Gastrocnemius medialis (tissue), 4 donors: ENCODE measurements around the gene LRRC4C. TPM values are rescaled to one million over a fixed set of nuclear protein-coding genes. Genes with fewer than 3 reads are reported as not detected.

Source experiments
- ATAC-seq, 2 donors: fragments of 150-250 bp; one replicate each; pipeline ENCODE4 v1.9.1; 2016
- DNase-seq, 2 donors: peaks; one replicate each; pipeline ENCODE4 v3.0.0-alpha.2; 2019
- H3K27ac ChIP-seq, 4 donors: fragments of 200-600 bp; sonication (generic); 1 replicate in 1 of 4; 2 replicates in 3 of 4; pipeline ENCODE4 v1.5.1; 2016 to 2018; ENCODE audit warnings: mild to moderate bottlenecking in 2 of 4, moderate library complexity in 1 of 4
- H3K27me3 ChIP-seq, 3 donors: fragments of 200-600 bp; sonication (generic) in 2 of 3; 1 replicate in 1 of 3; 2 replicates in 2 of 3; pipeline versions ENCODE4 v1.5.1 to v1.6.0; 2016 to 2019; ENCODE audit warnings: mild to moderate bottlenecking in 1 of 3, moderate library complexity in 1 of 3
- H3K36me3 ChIP-seq, 2 donors: fragments of 200-600 bp; sonication (generic) in 1 of 2; one replicate each; pipeline ENCODE4 v1.5.1; 2017 to 2018
- H3K4me1 ChIP-seq, 2 donors: fragments of 200-600 bp; sonication (generic) in 1 of 2; one replicate each; pipeline ENCODE4 v1.5.1; 2016 to 2017; ENCODE audit warnings: mild to moderate bottlenecking in 2 of 2
- H3K4me3 ChIP-seq, 4 donors: fragments of 200-600 bp; sonication (generic) in 3 of 4; 1 replicate in 1 of 4; 2 replicates in 3 of 4; pipeline ENCODE4 v1.5.1; 2016 to 2019; ENCODE audit warnings: mild to moderate bottlenecking in 2 of 4
- H3K9me3 ChIP-seq, 3 donors: fragments of 200-600 bp; sonication (generic) in 2 of 3; 1 replicate in 1 of 3; 2 replicates in 2 of 3; pipeline ENCODE4 v1.5.1; 2016 to 2019
- CTCF ChIP-seq, 5 experiments: fragments of 450-650 bp in 3 of 5; fragments of 200-600 bp in 2 of 5; sonication (generic) in 2 of 5; IDR thresholded peaks in 4 of 5; conservative IDR thresholded peaks in 1 of 5; 1 replicate in 4 of 5; 2 replicates in 1 of 5; pipeline ENCODE4 v1.5.1; 2016 to 2019; ENCODE audit warnings: antibody characterized with exemption in 5 of 5, mild to moderate bottlenecking in 3 of 5, moderate library complexity in 3 of 5
- POLR2A ChIP-seq, 2 donors: fragments of 450-650 bp; IDR thresholded peaks; one replicate each; pipeline ENCODE4 v1.6.1; 2017; ENCODE audit warnings: antibody characterized with exemption in 2 of 2, mild to moderate bottlenecking in 2 of 2, moderate library complexity in 2 of 2
- in situ Hi-C, 4 donors: fragments of 200-750 bp; cut with MboI; loops; one replicate each; pipeline versions ENCODE4 v1.15.0 to v1.8.0; 2017; ENCODE audit warnings: low sequenced_read_pairs in 4 of 4
- intact Hi-C: fragments of 100-400 bp; cut with DNase I; formaldehyde crosslinking; loops from one replicate; pipeline ENCODE4 v1.15.1; 2023; ENCODE audit warnings: low total_unique reads
- total RNA-seq, 4 donors: library from RNA; depleted of rRNA; stranded (reverse); fragments of >200 nt; gene quantifications; one replicate each; pipeline versions ENCODE4 v1.1.0 to v1.2.3, GENCODE V29; 2016

Gene LRRC4C
- total RNA-seq, 4 donors from 2014 or later, result 0.15 to 0.59 (median 0.24) TPM; not detected in 1

- H3K36me3 ChIP-seq, result no peaks in the 10 kb centered on the region
- in situ Hi-C loops, result no loop called here
- H3K4me3 ChIP-seq, result no peak overlapping the region
- no peaks in the 10 kb centered on the region for H3K4me1 ChIP-seq
- no peak for ATAC-seq
- H3K27me3 ChIP-seq, result no peaks in the 10 kb centered on the region
- DNase-seq, result no peak
- intact Hi-C loops, result no loop called here
- no peaks in the 10 kb centered on the region for H3K9me3 ChIP-seq
- TF ChIP-seq POLR2A (IDR thresholded peaks at IDR 0.05) (no peak), CTCF (IDR thresholded peaks at IDR 0.05 in 4 of 5, conservative IDR thresholded peaks at IDR 0.05 in 1 of 5) (no peak)
- no peak overlapping the region for H3K27ac ChIP-seq
Observed at GRCh38 chr11:41274831-41275230, 184.6 kb downstream of the LRRC4C start.

- H3K9me3 ChIP-seq, result no peaks in the 10 kb centered on the region
- ATAC-seq (no peak), DNase-seq (no peak)
- intact Hi-C loops, result no loop called here
- TF ChIP-seq CTCF (IDR thresholded peaks at IDR 0.05 in 4 of 5, conservative IDR thresholded peaks at IDR 0.05 in 1 of 5) (no peak), POLR2A (IDR thresholded peaks at IDR 0.05) (no peak)
- H3K4me1 ChIP-seq, result no peaks in the 10 kb centered on the region
- in situ Hi-C loops, result no loop called here
- H3K27ac ChIP-seq, result no peak overlapping the region
- H3K36me3 ChIP-seq, result no peaks in the 10 kb centered on the region
- no peak overlapping the region for H3K4me3 ChIP-seq
- H3K27me3 ChIP-seq, result no peaks in the 10 kb centered on the region
Observed at GRCh38 chr11:41273908-41274307, 185.5 kb downstream of the LRRC4C start.

- no peak overlapping the region for H3K27ac ChIP-seq
- no peak for TF ChIP-seq CTCF (IDR thresholded peaks at IDR 0.05 in 4 of 5, conservative IDR thresholded peaks at IDR 0.05 in 1 of 5)
- TF ChIP-seq POLR2A (IDR thresholded peaks at IDR 0.05), result no peak
- no peaks in the 10 kb centered on the region for H3K27me3 ChIP-seq
- no peaks in the 10 kb centered on the region for H3K9me3 ChIP-seq
- in situ Hi-C loops (no loop called here), intact Hi-C loops (no loop called here)
- ATAC-seq (no peak), DNase-seq (no peak)
- no peak overlapping the region for H3K4me3 ChIP-seq
- no peaks in the 10 kb centered on the region for H3K36me3 ChIP-seq
- no peaks in the 10 kb centered on the region for H3K4me1 ChIP-seq
Observed at GRCh38 chr11:41267451-41267850, 192.0 kb downstream of the LRRC4C start.

- in situ Hi-C loops, result no loop called here
- H3K4me1 ChIP-seq, result no peaks in the 10 kb centered on the region
Observed at GRCh38 chr11:41256041-41256440, 203.4 kb downstream of the LRRC4C start.

More at GRCh38 chr11:41256041-41256440, 203.4 kb downstream of the LRRC4C start:
- Histone ChIP-seq H3K27me3 (no peaks in the 10 kb centered on the region), H3K36me3 (no peaks in the 10 kb centered on the region), H3K27ac (no peak overlapping the region), H3K4me3 (no peak overlapping the region), H3K9me3 (no peaks in the 10 kb centered on the region)
- TF ChIP-seq CTCF (IDR thresholded peaks at IDR 0.05 in 4 of 5, conservative IDR thresholded peaks at IDR 0.05 in 1 of 5) (no peak), POLR2A (IDR thresholded peaks at IDR 0.05) (no peak)
- no peak for DNase-seq
- intact Hi-C loops, result no loop called here
- no peak for ATAC-seq
